Measurements from ENCODE around the gene SEMA3E. TPM values are rescaled to one million over a fixed set of nuclear protein-coding genes. Genes with fewer than 3 reads are reported as not detected.

SEMA3E gene
- total RNA-seq, 1 donor from 2014 or later: 24.0 TPM

GRCh38 chr7:83640731-83641537 lies 8.0 kb downstream of the SEMA3E start:
- no peak for DNase-seq (ENCODE audit: low spot score)

GRCh38 chr7:83640240-83640639 lies 8.7 kb downstream of the SEMA3E start:
- no peak for DNase-seq (ENCODE audit: low spot score)

- no peak for DNase-seq (ENCODE audit: low spot score)
Observed at GRCh38 chr7:83633516-83633915, 15.4 kb downstream of the SEMA3E start.

GRCh38 chr7:83629117-83629880 lies 19.6 kb downstream of the SEMA3E start:
- DNase-seq (ENCODE audit: low spot score): no peak

GRCh38 chr7:83617858-83618257 lies 31.1 kb downstream of the SEMA3E start:
- no peak for DNase-seq (ENCODE audit: low spot score)

- no peak for DNase-seq (ENCODE audit: low spot score)
Observed at GRCh38 chr7:83614112-83614511, 34.8 kb downstream of the SEMA3E start.

- no peak for DNase-seq (ENCODE audit: low spot score)
Observed at GRCh38 chr7:83613232-83613631, 35.7 kb downstream of the SEMA3E start.

GRCh38 chr7:83611776-83612175 lies 37.2 kb downstream of the SEMA3E start:
- DNase-seq (ENCODE audit: low spot score): no peak

GRCh38 chr7:83610649-83611304 lies 38.2 kb downstream of the SEMA3E start:
- no peak for DNase-seq (ENCODE audit: low spot score)

- DNase-seq (ENCODE audit: low spot score): no peak
Observed at GRCh38 chr7:83608716-83609115, 40.2 kb downstream of the SEMA3E start.

- DNase-seq (ENCODE audit: low spot score): no peak
Observed at GRCh38 chr7:83603649-83604048, 45.3 kb downstream of the SEMA3E start.

GRCh38 chr7:83599131-83599530 lies 49.8 kb downstream of the SEMA3E start:
- no peak for DNase-seq (ENCODE audit: low spot score)

GRCh38 chr7:83593921-83594475 lies 54.9 kb downstream of the SEMA3E start:
- DNase-seq (ENCODE audit: low spot score): no peak

- no peak for DNase-seq (ENCODE audit: low spot score)
Observed at GRCh38 chr7:83588602-83589240, 60.2 kb downstream of the SEMA3E start.

- DNase-seq (ENCODE audit: low spot score): no peak
Observed at GRCh38 chr7:83586281-83586680, 62.7 kb downstream of the SEMA3E start.

- no peak for DNase-seq (ENCODE audit: low spot score)
Observed at GRCh38 chr7:83581667-83582435, 67.1 kb downstream of the SEMA3E start.

- no peak for DNase-seq (ENCODE audit: low spot score)
Observed at GRCh38 chr7:83579740-83580139, 69.2 kb downstream of the SEMA3E start.

- DNase-seq (ENCODE audit: low spot score): no peak
Observed at GRCh38 chr7:83575436-83575835, 73.5 kb downstream of the SEMA3E start.

GRCh38 chr7:83574616-83575015 lies 74.3 kb downstream of the SEMA3E start:
- no peak for DNase-seq (ENCODE audit: low spot score)

- DNase-seq (ENCODE audit: low spot score): no peak
Observed at GRCh38 chr7:83562960-83563359, 86.0 kb downstream of the SEMA3E start.

- no peak for DNase-seq (ENCODE audit: low spot score)
Observed at GRCh38 chr7:83562289-83562688, 86.7 kb downstream of the SEMA3E start.

Measured in ureter (tissue), 1 donor.